HG03432 (cell line): ENCODE measurements around the gene PCDHGA7.
"Not testable (repeated sequence)": the region's sequence is repeated elsewhere in the genome, so short reads cannot be mapped to it uniquely, and the experiment has no call there.

Experiments used
- ATAC-seq: cut with Tn5 transposase; IDR thresholded peaks from one replicate; pipeline ENCODE4 v1.9.1; 2021; ENCODE audit warnings: mild to moderate bottlenecking, moderate library complexity; ENCODE audit not compliant: unreplicated experiment

Gene PCDHGA7

GRCh38 chr5:141382469-141383294 lies at the start of gene PCDHGA7:
PCDHGA7 (plus strand) TSS chr5:141382742; CDS start chr5:141382900, 158 bp downstream.
- peak; percentile 64 for ATAC-seq

GRCh38 chr5:141338538-141339306 lies 43.8 kb upstream of the PCDHGA7 start, which contains the start of gene PCDHGA2:
PCDHGA2 (plus strand) TSS chr5:141338760.
- no peak for ATAC-seq

GRCh38 chr5:141340781-141341354 lies 41.7 kb upstream of the PCDHGA7 start:
- not testable (repeated sequence) for ATAC-seq

- no peak for ATAC-seq
These were observed 39.8 kb upstream of the PCDHGA7 start for GRCh38 chr5:141342773-141343172.

- peak; percentile 63 for ATAC-seq
These were observed 39.1 kb upstream of the PCDHGA7 start, which contains the start of gene PCDHGA3 for GRCh38 chr5:141343242-141343952. PCDHGA3 (plus strand) TSS chr5:141343829; CDS start chr5:141344034, 205 bp downstream.

- peak; percentile 29 for ATAC-seq
These were observed 38.5 kb upstream of the PCDHGA7 start for GRCh38 chr5:141343953-141344463.

- no peak for ATAC-seq
These were observed 37.2 kb upstream of the PCDHGA7 start for GRCh38 chr5:141345327-141345726.

GRCh38 chr5:141346017-141346416 lies 36.5 kb upstream of the PCDHGA7 start:
- not testable (repeated sequence) for ATAC-seq

GRCh38 chr5:141349917-141350619 lies 32.5 kb upstream of the PCDHGA7 start, which contains the start of gene PCDHGB1:
PCDHGB1 (plus strand) TSS chr5:141350099; CDS start chr5:141350261, 162 bp downstream.
- peak; percentile 91 for ATAC-seq

GRCh38 chr5:141351591-141351990 lies 31.0 kb upstream of the PCDHGA7 start:
- no peak for ATAC-seq

GRCh38 chr5:141354900-141355469 lies 27.6 kb upstream of the PCDHGA7 start, which contains the start of gene PCDHGA4:
PCDHGA4 (plus strand) TSS chr5:141355021; CDS start chr5:141355108, 87 bp downstream.
- ATAC-seq: no peak

- no peak for ATAC-seq
These were observed 26.9 kb upstream of the PCDHGA7 start for GRCh38 chr5:141355641-141356040.

- ATAC-seq: no peak
These were observed 26.4 kb upstream of the PCDHGA7 start for GRCh38 chr5:141356133-141356532.

- no peak for ATAC-seq
These were observed 25.6 kb upstream of the PCDHGA7 start for GRCh38 chr5:141356950-141357349.

- peak; percentile 82 for ATAC-seq
These were observed 22.6 kb upstream of the PCDHGA7 start, which contains the start of gene PCDHGB2 for GRCh38 chr5:141359790-141360426. PCDHGB2 (plus strand) TSS chr5:141359994; CDS start chr5:141360136, 142 bp downstream.

- no peak for ATAC-seq
These were observed 21.9 kb upstream of the PCDHGA7 start for GRCh38 chr5:141360685-141361084.

- no peak for ATAC-seq
These were observed 19.8 kb upstream of the PCDHGA7 start for GRCh38 chr5:141362719-141363118.

- no peak for ATAC-seq
These were observed 18.4 kb upstream of the PCDHGA7 start, which contains the start of gene PCDHGA5 for GRCh38 chr5:141363952-141364660. PCDHGA5 (plus strand) TSS chr5:141364162; CDS start chr5:141364331, 169 bp downstream.
